GM21526 (cell line): ENCODE measurements around the gene SUPT7L.
"Not testable (repeated sequence)": the region's sequence is repeated elsewhere in the genome, so short reads cannot be mapped to it uniquely, and the experiment has no call there.

Experiments used
- ATAC-seq: cut with Tn5 transposase; IDR thresholded peaks from one replicate; pipeline ENCODE4 v1.9.1; 2021; ENCODE audit warnings: moderate library complexity; ENCODE audit not compliant: unreplicated experiment, low FRiP score

SUPT7L gene

DNA sequence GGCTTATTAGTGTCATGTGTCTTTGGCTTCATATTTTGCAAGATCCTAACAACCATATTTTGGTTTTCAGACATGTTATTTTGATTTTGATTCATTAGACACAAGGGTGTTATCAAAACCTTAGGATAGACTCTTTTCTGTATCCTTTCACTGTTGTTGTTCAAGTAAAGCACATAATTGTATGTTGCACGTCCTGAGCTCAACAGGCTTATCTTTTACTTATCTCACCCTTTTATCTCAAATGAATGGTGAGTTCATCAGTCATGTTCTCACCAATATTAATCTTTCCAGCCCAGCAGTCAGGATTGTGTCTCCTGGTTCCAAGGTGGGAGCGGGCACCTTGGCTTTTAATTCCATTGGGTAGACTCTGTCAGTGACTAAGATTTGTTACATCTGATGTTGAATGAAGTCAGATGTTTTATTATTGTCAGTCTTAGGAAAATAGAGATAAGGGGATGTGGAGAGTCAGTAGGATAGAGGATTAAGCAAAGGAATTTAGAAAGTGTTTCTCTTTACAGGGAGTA is 22.6 kb downstream of the SUPT7L start:
- no peak for ATAC-seq

DNA sequence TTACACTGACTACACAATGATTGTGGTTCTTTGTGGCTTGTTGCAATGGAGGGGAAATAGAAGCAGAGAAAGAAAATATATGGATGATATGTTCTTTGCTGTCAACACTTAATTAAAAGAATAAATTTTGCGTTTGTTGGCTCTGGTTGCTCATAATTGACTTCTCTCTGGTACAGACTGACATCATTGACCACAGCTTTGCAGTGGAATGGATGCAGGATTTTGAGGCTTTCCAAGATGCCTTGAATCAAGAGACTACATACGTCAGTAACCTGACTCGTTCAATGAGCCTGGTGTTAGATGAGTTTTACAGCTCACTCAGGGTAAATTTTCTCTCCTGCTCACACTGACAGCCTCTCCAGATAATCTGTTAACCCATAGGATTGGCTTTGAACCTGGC is 24.7 kb downstream of the SUPT7L start:
- ATAC-seq: no peak

DNA sequence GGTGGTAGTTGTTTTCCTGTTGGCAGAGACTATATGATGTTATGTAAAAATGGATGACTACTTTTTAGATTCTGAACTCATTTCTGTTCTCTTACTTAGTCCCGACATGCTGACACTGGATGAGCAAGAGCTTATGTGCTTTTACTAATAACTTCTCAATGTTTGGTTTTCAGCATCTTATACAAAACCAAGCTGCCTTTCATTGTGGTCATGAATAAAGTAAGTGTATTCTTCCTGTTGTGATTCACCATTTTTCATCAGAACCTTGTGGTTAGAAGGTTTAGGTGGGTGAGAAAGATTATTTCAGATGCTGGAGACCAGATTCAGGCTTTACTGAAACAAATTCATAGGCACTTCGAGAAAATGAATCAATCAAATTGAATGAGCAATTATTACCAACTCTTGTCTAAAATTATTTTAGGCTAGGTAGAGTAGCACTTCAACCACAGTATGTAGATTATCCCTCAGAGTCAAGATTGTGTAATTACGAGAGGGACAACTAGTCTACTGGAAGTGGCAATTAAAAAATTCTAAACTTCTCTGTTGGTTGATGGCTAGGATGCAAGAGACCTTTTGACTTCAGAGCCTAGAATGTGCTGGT is 25.3 kb downstream of the SUPT7L start:
- ATAC-seq: no peak

DNA sequence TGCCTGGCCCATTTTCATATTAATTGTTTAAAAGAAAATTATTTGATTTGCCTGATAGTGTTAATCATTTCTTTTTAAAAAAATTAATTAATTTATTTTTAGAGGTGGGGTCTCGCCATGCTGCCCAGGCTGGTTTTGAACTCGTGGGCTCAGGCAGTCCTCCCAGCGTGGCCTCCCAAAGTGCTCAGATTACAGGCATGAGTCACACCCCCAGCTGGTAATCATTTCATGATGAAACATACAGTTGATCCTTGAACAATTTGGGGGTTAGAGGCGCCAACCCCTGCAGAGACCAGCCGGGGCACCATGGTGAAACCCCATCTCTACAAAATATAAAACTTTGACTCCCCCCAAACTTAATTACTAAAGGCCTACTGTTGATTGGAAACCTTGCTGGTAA is 26.6 kb downstream of the SUPT7L start:
- ATAC-seq: no peak

DNA sequence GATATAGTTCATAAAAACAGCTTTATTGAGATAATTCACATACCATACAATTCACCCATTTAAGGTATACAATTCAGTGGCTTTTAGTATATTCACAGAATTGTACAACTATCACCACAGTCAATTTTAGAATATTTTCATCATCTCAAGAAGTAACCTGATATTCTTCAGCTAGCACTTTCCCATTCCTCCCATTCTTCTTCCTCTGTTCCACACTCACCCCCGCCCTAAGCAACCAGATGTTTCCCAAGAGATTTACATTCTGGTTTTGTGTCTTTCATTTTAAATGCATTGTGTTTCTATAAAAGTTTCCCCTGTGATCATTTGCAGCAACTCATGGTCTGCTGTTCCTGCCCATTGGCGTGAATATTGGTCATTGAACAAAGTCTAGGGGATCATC is 29.1 kb downstream of the SUPT7L start:
- no peak for ATAC-seq

DNA sequence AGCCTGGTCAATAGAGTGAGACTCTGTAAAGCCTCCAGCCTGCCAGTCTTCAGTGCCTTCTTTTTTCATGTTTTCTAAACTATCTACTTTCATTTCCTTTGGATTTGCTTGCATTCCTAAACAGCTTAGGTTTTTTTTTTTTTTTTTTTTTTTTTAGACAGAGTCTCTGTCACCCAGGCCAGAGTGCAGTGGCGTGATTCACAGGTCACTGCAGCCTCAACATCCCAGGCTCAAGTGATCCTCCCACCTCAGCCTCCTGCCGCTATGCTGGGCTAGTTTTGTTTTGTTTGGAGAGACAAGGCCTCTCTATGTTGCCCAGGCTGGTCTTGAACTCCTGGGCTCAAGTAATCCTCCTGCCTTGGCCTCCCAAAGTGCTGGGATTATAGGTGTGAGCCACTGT is 33.2 kb downstream of the SUPT7L start:
- not testable (repeated sequence) for ATAC-seq

DNA sequence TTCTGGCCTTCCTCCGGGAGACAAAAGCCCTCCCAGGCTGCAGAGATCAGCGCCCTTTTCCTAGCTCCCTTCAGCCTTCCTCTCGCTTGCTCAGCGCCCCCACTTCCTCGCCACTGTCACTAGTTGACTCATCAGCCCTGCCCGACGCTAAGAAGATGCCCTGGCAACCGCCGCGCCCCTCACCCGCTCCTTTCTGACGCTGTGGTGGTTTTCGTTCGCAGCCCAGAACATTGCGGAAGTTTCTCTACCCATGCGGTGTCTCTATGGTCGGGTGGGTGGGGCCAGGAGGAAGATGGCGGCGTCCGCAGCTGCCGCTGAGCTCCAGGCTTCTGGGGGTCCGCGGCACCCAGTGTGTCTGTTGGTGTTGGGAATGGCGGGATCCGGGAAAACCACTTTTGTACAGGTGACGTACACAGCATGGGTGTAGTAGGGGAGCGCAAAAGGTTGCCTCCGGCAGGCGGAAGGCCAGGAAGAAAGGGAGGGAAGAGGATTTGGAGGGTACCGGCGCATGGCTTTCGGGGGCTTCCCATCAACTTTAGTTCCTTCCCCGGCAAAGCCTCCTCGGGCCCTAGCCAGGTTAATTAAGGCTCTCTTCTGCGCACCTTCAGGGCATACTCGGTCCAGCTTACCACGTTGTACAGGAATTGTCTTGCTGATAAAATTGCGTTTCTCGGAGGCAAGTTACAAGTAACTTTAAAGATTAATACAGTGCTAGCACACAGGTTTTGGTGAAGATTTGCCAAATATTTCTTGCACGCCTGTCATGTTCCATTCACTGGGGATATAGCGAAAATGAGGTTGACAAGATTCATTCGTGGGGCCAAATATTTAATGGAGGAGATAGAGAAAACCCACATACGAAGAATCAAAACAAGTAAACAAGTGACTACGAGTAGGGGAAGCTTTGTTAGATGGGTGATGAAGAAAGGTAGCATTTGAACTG is 34.4 kb downstream of the SUPT7L start, which contains the start of the genes CCDC121 and GPN1:
Gene CCDC121 (minus strand): TSS at position 246 of the 943 bp plus-strand sequence. CDS start 1,213 bp downstream, outside the sequence.
Gene GPN1 (plus strand): TSS at position 284 of the 943 bp plus-strand sequence. CDS start 9 bp downstream, at position 293.
- peak; percentile 94 for ATAC-seq

DNA sequence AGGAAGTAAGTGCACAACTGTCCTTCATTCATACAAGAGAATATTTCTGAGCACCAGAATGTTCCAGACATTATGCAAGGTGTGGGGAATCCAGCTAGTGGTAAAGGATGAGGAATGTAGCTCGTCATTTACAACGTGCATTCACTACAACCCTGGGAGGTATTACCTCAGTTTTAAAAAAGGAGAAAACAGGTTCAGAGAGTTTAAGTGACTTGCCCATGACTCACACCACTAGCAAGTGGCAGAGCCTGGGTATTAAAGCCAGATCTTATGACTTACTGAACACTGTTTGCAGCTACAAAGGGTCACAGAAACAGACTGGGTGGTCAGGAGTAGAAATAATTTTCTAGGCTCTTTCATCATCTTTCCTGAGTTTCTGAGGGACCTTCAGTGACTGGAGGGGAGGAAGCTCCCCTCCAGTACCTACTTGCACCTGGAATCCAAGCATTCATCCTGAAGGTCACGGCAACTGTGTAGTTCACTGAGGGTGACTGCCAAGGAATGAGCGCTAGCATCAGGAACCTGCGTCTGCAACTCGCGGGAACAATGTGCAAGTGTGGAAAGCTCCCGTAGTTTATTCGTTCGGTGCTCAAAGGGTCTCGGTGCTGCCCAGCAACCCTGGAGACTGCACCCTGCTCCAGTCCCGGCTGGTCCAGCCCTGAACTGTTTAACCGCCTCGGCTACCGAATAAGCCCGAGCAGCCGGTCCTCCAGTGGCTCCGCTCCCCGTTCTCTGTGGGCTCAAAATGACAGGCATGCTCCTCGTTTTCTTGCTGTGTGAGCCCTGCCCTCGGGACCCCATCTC is 35.2 kb downstream of the SUPT7L start:
- ATAC-seq: no peak

DNA sequence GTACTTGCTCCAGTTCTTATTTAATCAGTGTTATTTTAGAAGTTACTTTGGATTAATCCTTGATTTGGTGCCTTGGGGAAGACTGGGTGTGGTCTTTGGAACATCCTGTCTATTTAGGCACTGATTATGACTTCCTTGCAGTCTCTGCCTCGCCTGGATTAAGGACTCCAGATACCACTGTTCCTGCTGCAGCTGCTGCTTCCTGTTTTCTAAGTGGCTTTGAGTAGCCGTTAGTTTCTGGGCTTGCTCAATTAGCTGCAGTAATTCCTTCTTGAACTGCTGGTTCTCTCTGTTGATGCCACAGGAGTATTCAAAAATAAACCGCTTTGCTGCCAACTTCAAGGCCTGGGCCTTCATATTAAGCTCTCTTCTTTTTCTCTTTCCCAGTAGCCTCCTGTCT is 36.5 kb downstream of the SUPT7L start:
- ATAC-seq: not testable (repeated sequence)

DNA sequence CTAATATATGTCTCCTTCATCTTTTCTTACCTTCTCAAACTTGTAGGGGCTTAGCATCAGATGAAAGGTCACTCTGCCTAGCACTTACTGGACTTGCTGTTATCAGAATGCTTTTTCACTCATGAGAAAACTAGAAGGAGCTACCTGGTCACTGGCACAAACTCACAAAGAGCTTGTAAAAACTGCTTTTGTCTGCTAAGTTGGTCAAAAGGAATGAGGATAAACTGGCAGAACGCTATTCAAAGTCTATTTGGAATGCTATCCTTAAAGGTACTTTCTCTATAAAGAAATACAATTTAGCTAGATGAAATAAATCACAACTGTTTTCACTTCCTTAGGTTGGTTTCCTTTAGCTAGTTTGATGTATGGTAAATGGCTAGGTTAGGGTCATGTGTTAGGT is 37.1 kb downstream of the SUPT7L start:
- not testable (repeated sequence) for ATAC-seq

DNA sequence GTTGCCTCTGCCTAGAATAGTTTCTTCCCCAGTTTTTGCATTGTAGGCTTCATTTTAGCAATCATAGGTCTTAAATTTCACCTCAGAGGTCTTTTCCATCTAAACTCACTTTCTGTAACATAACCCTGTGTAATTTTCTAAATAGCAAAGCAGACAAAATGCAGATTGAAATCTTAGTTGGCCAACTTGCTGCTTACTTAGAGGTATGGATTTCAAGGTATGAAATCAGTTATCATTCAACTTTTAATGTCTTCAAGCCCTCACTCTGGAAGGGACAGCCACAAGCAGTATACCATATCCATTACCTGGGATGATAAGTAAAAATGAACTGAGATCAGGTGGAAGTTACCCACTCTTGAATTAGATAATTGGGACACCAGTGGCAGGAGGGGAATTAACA is 38.5 kb downstream of the SUPT7L start:
- no peak for ATAC-seq

DNA sequence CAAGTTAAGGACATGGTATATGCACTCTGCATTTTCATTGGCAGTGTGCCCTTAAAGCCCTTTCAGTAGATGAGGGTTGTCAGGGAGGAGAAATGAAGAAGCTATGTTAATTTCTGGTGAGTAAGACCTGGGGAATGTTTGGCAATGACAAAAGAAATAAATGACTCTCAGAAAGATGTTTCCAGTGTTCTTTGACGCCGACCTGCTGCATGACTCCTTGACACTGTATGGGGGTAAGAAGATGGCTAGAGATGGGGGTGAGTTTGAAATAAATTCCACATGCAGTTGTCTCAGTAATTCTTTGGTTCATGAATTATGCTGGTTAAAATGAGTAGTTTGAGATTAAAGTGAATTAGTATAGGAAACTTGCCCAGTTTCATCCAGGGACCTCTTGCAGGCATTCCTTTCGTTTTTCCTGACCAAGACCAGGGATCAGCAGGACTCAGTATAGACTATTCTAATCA is 40.5 kb downstream of the SUPT7L start:
- no peak for ATAC-seq

DNA sequence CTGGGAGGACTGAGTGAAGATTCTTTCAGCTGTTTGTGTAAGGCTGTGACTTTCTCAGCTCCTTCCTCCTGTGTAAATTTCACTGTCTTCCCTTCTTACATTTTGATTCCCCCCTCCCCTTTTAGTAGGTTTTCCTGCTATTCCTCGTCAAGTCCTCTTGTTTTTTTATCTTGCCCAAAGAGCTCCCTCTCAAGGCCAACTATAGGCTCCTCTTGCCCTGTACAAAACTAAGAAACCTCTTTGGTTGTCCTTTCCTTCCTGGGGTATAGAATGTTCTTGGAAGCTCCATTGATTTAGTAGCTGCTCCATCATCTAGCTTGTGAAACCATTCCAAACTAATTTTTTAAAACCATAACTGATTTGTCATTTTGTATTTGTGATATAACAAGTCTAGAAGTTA is 41.9 kb downstream of the SUPT7L start:
- ATAC-seq: no peak

DNA sequence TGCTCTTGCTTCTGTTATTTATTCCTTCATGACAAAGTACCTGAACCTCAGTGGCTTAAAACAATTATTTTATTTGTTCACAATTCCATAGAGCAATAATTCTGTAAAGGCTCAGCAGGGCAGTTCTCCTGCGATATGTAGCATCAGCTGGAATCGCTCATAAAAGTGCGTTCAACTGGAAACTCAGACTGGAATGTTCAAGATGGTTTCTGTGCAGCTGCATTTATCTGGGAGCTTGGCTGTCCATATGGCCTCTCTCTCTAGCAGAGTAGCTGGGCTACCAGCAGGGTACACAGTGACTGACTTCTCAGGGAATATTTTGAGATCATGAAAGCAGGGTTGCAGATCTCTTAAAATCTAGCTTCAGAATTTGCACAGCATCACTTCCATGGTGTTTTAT is 48.1 kb downstream of the SUPT7L start:
- ATAC-seq: no peak

DNA sequence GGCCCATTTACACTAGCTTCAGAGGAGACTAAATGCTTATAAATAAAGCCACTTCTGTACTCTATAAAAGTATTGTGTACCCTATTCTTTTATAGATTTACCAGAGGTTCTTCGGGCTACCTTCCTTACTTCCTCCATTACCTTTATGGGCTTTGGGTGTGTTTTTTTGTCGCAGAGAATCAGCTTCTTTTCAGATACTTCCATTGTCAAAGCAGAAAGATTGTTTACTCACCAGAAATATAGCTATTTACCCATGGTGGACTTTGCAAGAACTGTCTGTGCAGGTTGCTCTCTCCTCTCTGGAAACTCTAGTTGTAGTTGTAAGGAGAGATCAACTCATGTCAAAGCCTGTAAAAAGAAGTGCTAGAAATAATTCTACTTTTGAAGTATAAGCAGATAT is 49.4 kb downstream of the SUPT7L start:
- ATAC-seq: no peak

DNA sequence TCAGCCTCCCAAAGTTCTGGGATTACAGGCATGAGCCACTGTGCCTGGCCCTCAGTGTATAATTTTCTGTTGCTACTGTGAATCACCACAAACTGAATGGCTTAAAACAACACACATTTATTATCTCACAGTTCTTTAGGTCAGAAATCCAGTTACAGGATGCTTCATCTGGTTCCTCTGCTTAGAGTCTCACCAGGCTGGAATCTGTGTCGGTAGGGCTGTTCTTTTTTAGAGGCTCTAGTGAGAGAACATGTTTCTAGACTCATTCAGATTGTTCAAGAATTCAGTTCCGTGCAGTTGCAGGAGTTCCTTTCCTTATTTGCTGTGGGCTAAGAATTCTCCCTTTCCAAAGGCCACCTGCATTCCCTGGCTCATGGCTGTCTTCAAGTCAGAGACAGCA is 56.8 kb downstream of the SUPT7L start:
- no peak for ATAC-seq
